HEK293T (cell line): ENCODE results near the gene PQBP1.
"Not testable (repeated sequence)": the region's sequence is repeated elsewhere in the genome, so short reads cannot be mapped to it uniquely, and the experiment has no call there.

Source experiments
- CTCF ChIA-PET: fragments of 350-600 bp; formaldehyde crosslinking; extraction: SDS; loops from one replicate; lab custom pipeline; 2021; ENCODE audit warnings: antibody characterized with exemption, inconsistent platforms; lab: Yijun Ruan, JAX
- POLR2A ChIA-PET: fragments of 350-600 bp; formaldehyde crosslinking; extraction: SDS; loops from one replicate; lab custom pipeline; 2020; ENCODE audit warnings: antibody characterized with exemption, inconsistent platforms; lab: Yijun Ruan, JAX
- DNase-seq: peaks from one replicate; pipeline ENCODE4 v3.0.0; 2012; ENCODE audit warnings: mixed read lengths; ENCODE audit errors: extremely low spot score
- ARNT ChIP-seq: fragments of 450-650 bp; IDR thresholded peaks from 2 replicates; pipeline ENCODE4 v1.6.1; 2017; ENCODE audit warnings: mild to moderate bottlenecking
- BHLHE40 ChIP-seq: fragments of 450-650 bp; IDR thresholded peaks from 2 replicates; pipeline ENCODE4 v1.6.1; 2016; ENCODE audit warnings: mild to moderate bottlenecking, moderate library complexity, borderline replicate concordance
- CTBP1 ChIP-seq: fragments of 450-650 bp; IDR thresholded peaks from 2 replicates; pipeline ENCODE4 v1.6.1; 2016; ENCODE audit warnings: borderline replicate concordance
- ELF4 ChIP-seq: fragments of 450-650 bp; IDR thresholded peaks from 2 replicates; pipeline ENCODE4 v1.6.1; 2017; ENCODE audit warnings: antibody characterized with exemption
- FOXA1 ChIP-seq: fragments of 450-650 bp; IDR thresholded peaks from 2 replicates; pipeline ENCODE4 v1.6.1; 2016; ENCODE audit warnings: mild to moderate bottlenecking
- FOXK2 ChIP-seq: fragments of 450-650 bp; IDR thresholded peaks from 2 replicates; pipeline ENCODE4 v1.6.1; 2016; ENCODE audit warnings: mild to moderate bottlenecking
- FOXM1 ChIP-seq: fragments of 450-650 bp; IDR thresholded peaks from 2 replicates; pipeline ENCODE4 v1.6.1; 2017; ENCODE audit warnings: mild to moderate bottlenecking, borderline replicate concordance
- HDGF ChIP-seq: fragments of 450-650 bp; IDR thresholded peaks from 2 replicates; pipeline ENCODE4 v1.6.1; 2017; ENCODE audit warnings: antibody characterized with exemption, borderline replicate concordance
- L3MBTL2 ChIP-seq: fragments of 450-650 bp; conservative IDR thresholded peaks from 2 replicates; pipeline ENCODE4 v1.6.1; 2016; ENCODE audit warnings: mild to moderate bottlenecking
- LEF1 ChIP-seq: fragments of 450-650 bp; IDR thresholded peaks from 2 replicates; pipeline ENCODE4 v1.6.1; 2017; ENCODE audit warnings: mild to moderate bottlenecking, borderline replicate concordance
- NFRKB ChIP-seq: fragments of 450-650 bp; IDR thresholded peaks from 2 replicates; pipeline ENCODE4 v1.6.1; 2016; ENCODE audit warnings: mild to moderate bottlenecking, moderate library complexity
- PKNOX1 ChIP-seq: fragments of 450-650 bp; IDR thresholded peaks from 2 replicates; pipeline ENCODE4 v1.6.1; 2016
- SP1 ChIP-seq: fragments of 450-650 bp; IDR thresholded peaks from 2 replicates; pipeline ENCODE4 v1.6.1; 2017
- SUZ12 ChIP-seq: fragments of 450-650 bp; IDR thresholded peaks from 2 replicates; pipeline ENCODE4 v1.6.1; 2016; ENCODE audit warnings: mild to moderate bottlenecking
- TARDBP ChIP-seq: fragments of 450-650 bp; IDR thresholded peaks from 2 replicates; pipeline ENCODE4 v1.6.1; 2016
- ZNF384 ChIP-seq: fragments of 450-650 bp; IDR thresholded peaks from 2 replicates; pipeline ENCODE4 v1.6.1; 2016

PQBP1 gene

GRCh38 chrX:48864210-48864609 is 33.5 kb upstream of the PQBP1 start:
- no peak for DNase-seq
- ChIA-PET CTCF (no interaction called here), POLR2A (no interaction called here)
- TF ChIP-seq FOXM1 (no peak), ZNF384 (no peak), CTBP1 (no peak), FOXK2 (no peak), ARNT (no peak), FOXA1 (no peak), HDGF (no peak), PKNOX1 (no peak), SP1 (no peak), ELF4 (no peak), TARDBP (no peak), BHLHE40 (no peak), L3MBTL2 (no peak)

- CTCF ChIA-PET, DNase-seq, POLR2A ChIA-PET: not testable (repeated sequence)
These were observed 25.7 kb upstream of the PQBP1 start for GRCh38 chrX:48872017-48872416.

- DNase-seq, CTCF ChIA-PET: not testable (repeated sequence)
- POLR2A ChIA-PET, result interaction anchor here (2.3 kb wide), 1 partner anchor 21 kb away, joined by 8 read pairs; the partner anchor contains the start of genes PQBP1 and TIMM17B
These were observed 20.8 kb upstream of the PQBP1 start for GRCh38 chrX:48876944-48877343.

- no peak for DNase-seq
- TF ChIP-seq FOXM1 (no peak), ZNF384 (no peak), TARDBP (no peak), FOXA1 (no peak), PKNOX1 (no peak), SUZ12 (no peak), CTBP1 (no peak), NFRKB (no peak), LEF1 (no peak), FOXK2 (no peak), BHLHE40 (no peak)
- ChIA-PET CTCF (interaction anchor here (1.1 kb wide), 1 partner anchor 60 kb away, joined by 3 read pairs; no protein-coding TSS in a partner anchor), POLR2A (interaction anchor here (0.7 to 1.0 kb wide), 2 partner anchors 14 to 19 kb away, joined by 3 read pairs; partner anchors contain the start of genes PQBP1 and TIMM17B)
These were observed 14.0 kb upstream of the PQBP1 start for GRCh38 chrX:48883729-48884128.

GRCh38 chrX:48886586-48886985 is 11.1 kb upstream of the PQBP1 start:
- POLR2A ChIA-PET, DNase-seq: not testable (repeated sequence)
- CTCF ChIA-PET, result interaction anchor here (0.6 kb wide), 1 partner anchor 13 kb away, joined by 3 read pairs; no protein-coding TSS in a partner anchor

- CTCF ChIA-PET, result no interaction called here
- no peak for DNase-seq
- POLR2A ChIA-PET, result interaction anchor here (1.4 kb wide), 1 partner anchor 152 kb away, joined by 5 read pairs; no protein-coding TSS in a partner anchor
- no peak for TF ChIP-seq TARDBP
- TF ChIP-seq BHLHE40, result no peak
- TF ChIP-seq FOXM1, result no peak
- no peak for TF ChIP-seq FOXK2
- TF ChIP-seq ARNT, result no peak
- TF ChIP-seq CTBP1, result no peak
- TF ChIP-seq LEF1, result no peak
- no peak for TF ChIP-seq SP1
- no peak for TF ChIP-seq NFRKB
- TF ChIP-seq HDGF, result no peak
- TF ChIP-seq ZNF384, result no peak
- TF ChIP-seq FOXA1, result no peak
- TF ChIP-seq ELF4, result no peak
- TF ChIP-seq L3MBTL2, result no peak
- no peak for TF ChIP-seq SUZ12
- no peak for TF ChIP-seq PKNOX1
These were observed 7.3 kb upstream of the PQBP1 start for GRCh38 chrX:48890296-48890925.

- no peak for DNase-seq
- TF ChIP-seq FOXA1 (no peak), L3MBTL2 (no peak), SP1 (no peak), BHLHE40 (no peak), ZNF384 (no peak), ELF4 (no peak), FOXM1 (no peak), SUZ12 (no peak), HDGF (no peak), TARDBP (no peak), FOXK2 (no peak), ARNT (no peak)
- ChIA-PET POLR2A (interaction anchor here (1.0 to 1.4 kb wide), 5 partner anchors 21 to 260 kb away, joined by 3 to 6 read pairs (median 3); partner anchors contain the start of gene SLC35A2), CTCF (no interaction called here)
These were observed 6.8 kb upstream of the PQBP1 start for GRCh38 chrX:48890934-48891401.
